Measurements from ENCODE around the gene CDK5RAP3. TPM values are rescaled to one million over a fixed set of nuclear protein-coding genes. Genes with fewer than 3 reads are reported as not detected.

The CDK5RAP3 gene
- total and polyA plus RNA-seq, 2 of the 13 experiments (the other 11 are each of a cell fraction or from before 2014, with no cell fraction given) = 128 to 154 TPM

GRCh38 chr17:47946929-47947397 is 23.9 kb upstream of the CDK5RAP3 start (continued):
- TF ChIP-seq, protein P1, sequence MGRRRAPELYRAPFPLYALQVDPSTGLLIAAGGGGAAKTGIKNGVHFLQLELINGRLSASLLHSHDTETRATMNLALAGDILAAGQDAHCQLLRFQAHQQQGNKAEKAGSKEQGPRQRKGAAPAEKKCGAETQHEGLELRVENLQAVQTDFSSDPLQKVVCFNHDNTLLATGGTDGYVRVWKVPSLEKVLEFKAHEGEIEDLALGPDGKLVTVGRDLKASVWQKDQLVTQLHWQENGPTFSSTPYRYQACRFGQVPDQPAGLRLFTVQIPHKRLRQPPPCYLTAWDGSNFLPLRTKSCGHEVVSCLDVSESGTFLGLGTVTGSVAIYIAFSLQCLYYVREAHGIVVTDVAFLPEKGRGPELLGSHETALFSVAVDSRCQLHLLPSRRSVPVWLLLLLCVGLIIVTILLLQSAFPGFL (CRISPR knock-in tag; IDR thresholded peaks at IDR 0.05) = no peak
- TF ChIP-seq GATAD2A (CRISPR knock-in tag; IDR thresholded peaks at IDR 0.05) (peak; percentile 38; the same call in 1 of the 2 replicates), ZBTB20 (CRISPR knock-in tag; IDR thresholded peaks at IDR 0.05; ENCODE audit: borderline replicate concordance, low read depth) (0 out of 2 replicates have a peak, but pooled peaks have one; percentile 25), ZNF451 (CRISPR knock-in tag; IDR thresholded peaks at IDR 0.05) (no peak), ZNF563 (CRISPR knock-in tag; IDR thresholded peaks at IDR 0.05) (no peak), HOMEZ (CRISPR knock-in tag; IDR thresholded peaks at IDR 0.05; ENCODE audit: low read depth) (peak; percentile 53; the same call in 1 of the 2 replicates), HHEX (CRISPR knock-in tag; IDR thresholded peaks at IDR 0.05) (no peak), TGIF2 (CRISPR knock-in tag; IDR thresholded peaks at IDR 0.05) (peak; percentile 65; the same call in 1 of the 2 replicates), ZNF44 (CRISPR knock-in tag; IDR thresholded peaks at IDR 0.05) (0 out of 2 replicates have a peak, but pooled peaks have one; percentile 21), ZNF672 (CRISPR knock-in tag; IDR thresholded peaks at IDR 0.05) (no peak), ZNF331 (CRISPR knock-in tag; IDR thresholded peaks at IDR 0.05) (no peak), ZNF263 (CRISPR knock-in tag; IDR thresholded peaks at IDR 0.05) (no peak), ZNF768 (CRISPR knock-in tag; IDR thresholded peaks at IDR 0.05) (no peak), ZNF574 (CRISPR knock-in tag; IDR thresholded peaks at IDR 0.05) (no peak), POLR2A (IDR thresholded peaks at IDR 0.05; ENCODE audit: insufficient read depth in 1 of 2, low read depth in 2 of 2, low read length in 2 of 2) (no peak), CEBPG (CRISPR knock-in tag; IDR thresholded peaks at IDR 0.05) (no peak; the same call in 1 of the 2 replicates), FOXK1 (CRISPR knock-in tag; IDR thresholded peaks at IDR 0.05; ENCODE audit: borderline replicate concordance, low read depth) (no peak)
- TF ChIP-seq, protein P2, sequence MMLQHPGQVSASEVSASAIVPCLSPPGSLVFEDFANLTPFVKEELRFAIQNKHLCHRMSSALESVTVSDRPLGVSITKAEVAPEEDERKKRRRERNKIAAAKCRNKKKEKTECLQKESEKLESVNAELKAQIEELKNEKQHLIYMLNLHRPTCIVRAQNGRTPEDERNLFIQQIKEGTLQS (CRISPR knock-in tag; IDR thresholded peaks at IDR 0.05) = peak; percentile 70; the same call in 1 of the 2 replicates
- TF ChIP-seq, protein P3, sequence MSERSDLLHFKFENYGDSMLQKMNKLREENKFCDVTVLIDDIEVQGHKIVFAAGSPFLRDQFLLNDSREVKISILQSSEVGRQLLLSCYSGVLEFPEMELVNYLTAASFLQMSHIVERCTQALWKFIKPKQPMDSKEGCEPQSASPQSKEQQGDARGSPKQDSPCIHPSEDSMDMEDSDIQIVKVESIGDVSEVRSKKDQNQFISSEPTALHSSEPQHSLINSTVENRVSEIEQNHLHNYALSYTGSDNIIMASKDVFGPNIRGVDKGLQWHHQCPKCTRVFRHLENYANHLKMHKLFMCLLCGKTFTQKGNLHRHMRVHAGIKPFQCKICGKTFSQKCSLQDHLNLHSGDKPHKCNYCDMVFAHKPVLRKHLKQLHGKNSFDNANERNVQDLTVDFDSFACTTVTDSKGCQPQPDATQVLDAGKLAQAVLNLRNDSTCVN (CRISPR knock-in tag; IDR thresholded peaks at IDR 0.05; ENCODE audit: borderline replicate concordance) = no peak
- TF ChIP-seq, protein P4, sequence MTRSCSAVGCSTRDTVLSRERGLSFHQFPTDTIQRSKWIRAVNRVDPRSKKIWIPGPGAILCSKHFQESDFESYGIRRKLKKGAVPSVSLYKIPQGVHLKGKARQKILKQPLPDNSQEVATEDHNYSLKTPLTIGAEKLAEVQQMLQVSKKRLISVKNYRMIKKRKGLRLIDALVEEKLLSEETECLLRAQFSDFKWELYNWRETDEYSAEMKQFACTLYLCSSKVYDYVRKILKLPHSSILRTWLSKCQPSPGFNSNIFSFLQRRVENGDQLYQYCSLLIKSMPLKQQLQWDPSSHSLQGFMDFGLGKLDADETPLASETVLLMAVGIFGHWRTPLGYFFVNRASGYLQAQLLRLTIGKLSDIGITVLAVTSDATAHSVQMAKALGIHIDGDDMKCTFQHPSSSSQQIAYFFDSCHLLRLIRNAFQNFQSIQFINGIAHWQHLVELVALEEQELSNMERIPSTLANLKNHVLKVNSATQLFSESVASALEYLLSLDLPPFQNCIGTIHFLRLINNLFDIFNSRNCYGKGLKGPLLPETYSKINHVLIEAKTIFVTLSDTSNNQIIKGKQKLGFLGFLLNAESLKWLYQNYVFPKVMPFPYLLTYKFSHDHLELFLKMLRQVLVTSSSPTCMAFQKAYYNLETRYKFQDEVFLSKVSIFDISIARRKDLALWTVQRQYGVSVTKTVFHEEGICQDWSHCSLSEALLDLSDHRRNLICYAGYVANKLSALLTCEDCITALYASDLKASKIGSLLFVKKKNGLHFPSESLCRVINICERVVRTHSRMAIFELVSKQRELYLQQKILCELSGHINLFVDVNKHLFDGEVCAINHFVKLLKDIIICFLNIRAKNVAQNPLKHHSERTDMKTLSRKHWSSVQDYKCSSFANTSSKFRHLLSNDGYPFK (CRISPR knock-in tag; IDR thresholded peaks at IDR 0.05; ENCODE audit: borderline replicate concordance) = no peak
- TF ChIP-seq, protein P5, sequence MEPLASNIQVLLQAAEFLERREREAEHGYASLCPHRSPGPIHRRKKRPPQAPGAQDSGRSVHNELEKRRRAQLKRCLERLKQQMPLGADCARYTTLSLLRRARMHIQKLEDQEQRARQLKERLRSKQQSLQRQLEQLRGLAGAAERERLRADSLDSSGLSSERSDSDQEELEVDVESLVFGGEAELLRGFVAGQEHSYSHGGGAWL (CRISPR knock-in tag; IDR thresholded peaks at IDR 0.05) = no peak
